ENCODE results near the gene PPP2R3A. TPM values are rescaled to one million over a fixed set of nuclear protein-coding genes. Genes with fewer than 3 reads are reported as not detected.

Gene PPP2R3A
- total RNA-seq, 1 experiment from 2014 or later: 1.1 TPM

DNA sequence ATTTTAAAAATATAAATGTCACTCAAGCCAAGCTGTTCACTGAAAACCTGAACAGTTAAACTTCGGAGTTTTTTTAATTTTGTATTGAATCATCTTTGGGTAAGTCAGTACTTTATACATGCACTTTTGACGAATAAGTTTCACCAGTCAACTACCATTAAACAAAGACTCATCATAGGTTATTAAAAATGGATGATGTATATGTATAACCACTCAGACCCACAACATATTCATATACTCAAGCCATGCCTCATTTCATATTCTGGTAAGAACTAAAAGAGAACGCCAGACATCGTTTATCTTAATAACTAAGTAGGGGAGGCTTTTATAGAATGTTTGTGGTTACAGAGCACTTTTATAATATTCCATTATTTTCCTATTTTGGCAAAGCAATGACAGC is 212.3 kb downstream of the PPP2R3A start:
- BruUV-seq (replicated peaks): no TSS peak
- no peak overlapping the region for H3K4me3 ChIP-seq (ENCODE audit: low read depth, low read length, poor library complexity, severe bottlenecking)
- H3K9me3 ChIP-seq (ENCODE audit: low read depth, low read length, poor library complexity, severe bottlenecking): no peaks in the 10 kb centered on the region
- peaks cover 42% of the 10 kb centered on the region for H3K4me1 ChIP-seq (ENCODE audit: insufficient read depth, low read length, poor library complexity, severe bottlenecking)
- DNase-seq (ENCODE audit: low spot score): no peak
- H3K27ac ChIP-seq (ENCODE audit: low read depth, low read length, poor library complexity, severe bottlenecking): no peak overlapping the region
- ChIA-PET POLR2A (ENCODE audit: low non-redundant PET) (no interaction called here), CTCF (no interaction called here)
- intact Hi-C loops (cut with micrococcal nuclease; ENCODE audit: unreplicated experiment): no loop called here
- no peak for TF ChIP-seq EZH2 (IDR thresholded peaks at IDR 0.05; ENCODE audit: borderline replicate concordance, low read depth, low read length, poor library complexity, severe bottlenecking)
- no peak for TF ChIP-seq CTCF (conservative IDR thresholded peaks at IDR 0.05; ENCODE audit: low read depth, low read length)
- no peaks in the 10 kb centered on the region for H3K27me3 ChIP-seq (replicated peaks; ENCODE audit: insufficient read depth, low read depth, low read length, poor library complexity)
- H3K36me3 ChIP-seq (ENCODE audit: insufficient read depth, low read length, poor library complexity, severe bottlenecking): no peaks in the 10 kb centered on the region

DNA sequence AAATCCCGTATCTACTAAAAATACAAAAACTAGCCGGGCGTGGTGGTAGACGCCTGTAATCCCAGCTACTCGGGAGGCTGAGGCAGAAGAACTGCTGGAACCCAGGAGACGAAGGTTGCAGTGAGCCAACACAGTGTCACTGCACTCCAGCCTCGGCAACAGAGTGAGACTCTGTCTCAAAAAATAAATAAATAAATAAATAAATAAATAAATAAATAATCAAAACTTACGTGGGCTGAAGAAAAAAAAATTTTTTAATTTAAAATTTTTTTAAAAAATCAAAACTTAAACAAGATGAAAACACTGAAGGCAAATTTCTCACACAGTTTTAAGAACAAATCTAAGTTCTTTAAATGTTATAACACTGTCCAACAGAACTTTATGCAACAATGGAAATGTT is 216.2 kb downstream of the PPP2R3A start:
- no peak overlapping the region for H3K27ac ChIP-seq (ENCODE audit: low read depth, low read length, poor library complexity, severe bottlenecking)
- peaks cover 35% of the 10 kb centered on the region for H3K4me1 ChIP-seq (ENCODE audit: insufficient read depth, low read length, poor library complexity, severe bottlenecking)
- TF ChIP-seq CTCF (conservative IDR thresholded peaks at IDR 0.05; ENCODE audit: low read depth, low read length): no peak
- TF ChIP-seq EZH2 (IDR thresholded peaks at IDR 0.05; ENCODE audit: borderline replicate concordance, low read depth, low read length, poor library complexity, severe bottlenecking): no peak
- no TSS peak for BruUV-seq (replicated peaks)
- no peaks in the 10 kb centered on the region for H3K9me3 ChIP-seq (ENCODE audit: low read depth, low read length, poor library complexity, severe bottlenecking)
- H3K27me3 ChIP-seq (replicated peaks; ENCODE audit: insufficient read depth, low read depth, low read length, poor library complexity): no peaks in the 10 kb centered on the region
- intact Hi-C loops (cut with micrococcal nuclease; ENCODE audit: unreplicated experiment): no loop called here
- H3K36me3 ChIP-seq (ENCODE audit: insufficient read depth, low read length, poor library complexity, severe bottlenecking): no peaks in the 10 kb centered on the region
- DNase-seq (ENCODE audit: low spot score): no peak
- POLR2A ChIA-PET (ENCODE audit: low non-redundant PET): no interaction called here
- no peak overlapping the region for H3K4me3 ChIP-seq (ENCODE audit: low read depth, low read length, poor library complexity, severe bottlenecking)
- CTCF ChIA-PET: no interaction called here

- TF ChIP-seq EZH2 (IDR thresholded peaks at IDR 0.05; ENCODE audit: borderline replicate concordance, low read depth, low read length, poor library complexity, severe bottlenecking): no peak
- TF ChIP-seq CTCF (conservative IDR thresholded peaks at IDR 0.05; ENCODE audit: low read depth, low read length): no peak
- H3K4me1 ChIP-seq (ENCODE audit: insufficient read depth, low read length, poor library complexity, severe bottlenecking): peaks cover 38% of the 10 kb centered on the region
- no peak overlapping the region for H3K27ac ChIP-seq (ENCODE audit: low read depth, low read length, poor library complexity, severe bottlenecking)
- no peak overlapping the region for H3K4me3 ChIP-seq (ENCODE audit: low read depth, low read length, poor library complexity, severe bottlenecking)
- DNase-seq (ENCODE audit: low spot score): no peak
- H3K27me3 ChIP-seq (replicated peaks; ENCODE audit: insufficient read depth, low read depth, low read length, poor library complexity): no peaks in the 10 kb centered on the region
- BruUV-seq (replicated peaks): no TSS peak
- POLR2A ChIA-PET (ENCODE audit: low non-redundant PET): interaction anchor here (0.6 kb wide), 1 partner anchor 10 kb away, joined by 3 read pairs; no protein-coding TSS in a partner anchor
- intact Hi-C loops (cut with micrococcal nuclease; ENCODE audit: unreplicated experiment): no loop called here
- CTCF ChIA-PET: no interaction called here
- no peaks in the 10 kb centered on the region for H3K36me3 ChIP-seq (ENCODE audit: insufficient read depth, low read length, poor library complexity, severe bottlenecking)
- H3K9me3 ChIP-seq (ENCODE audit: low read depth, low read length, poor library complexity, severe bottlenecking): no peaks in the 10 kb centered on the region
These were observed 219.2 kb downstream of the PPP2R3A start for GRCh38 chr3:136184703-136185102.

Data from A673 (cell line).